ENCODE data around the gene FGF14.

DNA sequence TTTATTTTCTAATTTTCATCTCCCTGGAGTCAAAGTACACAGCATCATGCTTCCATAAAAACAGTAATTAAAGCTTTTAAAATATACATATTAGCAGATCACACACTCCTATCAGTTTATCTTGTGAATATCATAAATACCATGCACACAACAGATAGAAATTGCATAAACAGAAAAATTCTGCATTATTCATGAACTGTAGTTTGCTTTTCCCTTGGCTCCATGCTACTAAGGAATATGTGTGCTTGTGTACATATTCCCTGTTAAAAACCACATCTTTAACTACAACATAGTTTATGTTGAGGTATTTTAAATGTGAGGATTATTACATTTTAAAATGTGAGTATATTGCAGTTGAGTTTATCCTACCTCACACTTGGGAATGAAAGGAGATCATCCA, 193.5 kb downstream of the FGF14 start:
- TF ChIP-seq CTCF (IDR thresholded peaks at IDR 0.05) (no peak), POLR2AphosphoS5 (IDR thresholded peaks at IDR 0.05) (no peak)
